Esophagus squamous epithelium (tissue), 5 donors: ENCODE measurements around the gene ATL1. TPM values are rescaled to one million over a fixed set of nuclear protein-coding genes. Genes with fewer than 3 reads are reported as not detected.

Experiments
- DNase-seq: peaks from one replicate; lab custom pipeline; 2025; lab: John Stamatoyannopoulos, UW
- H3K27ac ChIP-seq, 4 donors: fragments of 200-600 bp; sonication (generic); one replicate each; pipeline ENCODE4 v1.5.1; 2016 to 2019; ENCODE audit warnings: mild to moderate bottlenecking in 1 of 4
- H3K27me3 ChIP-seq, 4 donors: fragments of 200-600 bp; sonication (generic); 1 replicate in 3 of 4; 2 replicates in 1 of 4; pipeline versions ENCODE4 v1.5.1 to v1.6.0; 2017 to 2021; ENCODE audit warnings: antibody characterized with exemption in 1 of 4
- H3K36me3 ChIP-seq, 3 donors: fragments of 200-600 bp; sonication (generic); one replicate each; pipeline ENCODE4 v1.5.1; 2016 to 2019
- H3K4me1 ChIP-seq, 3 donors: fragments of 200-600 bp; sonication (generic); one replicate each; pipeline ENCODE4 v1.5.1; 2017 to 2019
- H3K4me3 ChIP-seq, 4 donors: fragments of 200-600 bp; sonication (generic); 1 replicate in 3 of 4; 2 replicates in 1 of 4; pipeline ENCODE4 v1.5.1; 2016 to 2019; ENCODE audit warnings: mild to moderate bottlenecking in 2 of 4, moderate library complexity in 1 of 4
- H3K9me3 ChIP-seq, 3 donors: fragments of 200-600 bp; sonication (generic); one replicate each; pipeline ENCODE4 v1.5.1; 2016 to 2019
- CTCF ChIP-seq, 6 experiments: fragments of 450-650 bp in 4 of 6; fragments of 200-600 bp in 2 of 6; sonication (generic) in 2 of 6; IDR thresholded peaks; one replicate each; pipeline ENCODE4 v1.5.1; 2016 to 2019; ENCODE audit warnings: antibody characterized with exemption in 6 of 6, mild to moderate bottlenecking in 4 of 6, moderate library complexity in 4 of 6
- POLR2A ChIP-seq, 4 donors: fragments of 450-650 bp; IDR thresholded peaks; one replicate each; pipeline ENCODE4 v1.6.1; 2017; ENCODE audit warnings: antibody characterized with exemption in 4 of 4, mild to moderate bottlenecking in 4 of 4, moderate library complexity in 3 of 4
- WGBS, 2 donors: methylation state at CpG; one replicate each; pipeline ENCODE4 v1.1.5; 2018; 5-methylcytosine and 5-hydroxymethylcytosine counted together
- intact Hi-C: fragments of 100-400 bp; cut with DNase I; formaldehyde crosslinking; loops from one replicate; pipeline ENCODE4 v1.15.0; 2022
- total RNA-seq, 4 donors: library from RNA; depleted of rRNA; stranded (reverse); fragments of >200 nt; gene quantifications; one replicate each; pipeline ENCODE4 v1.1.0, GENCODE V29; 2016
- donor health status: DM: yes; HTN: yes; CAD: no.

Gene ATL1
- total RNA-seq, 4 donors from 2014 or later: 3.3 to 7.3 (median 6.0) TPM

- Histone ChIP-seq H3K4me3 (no peak overlapping the region), H3K4me1 (peaks cover 0 to 21% (median 0%) of the 10 kb centered on the region in 3 donors), H3K9me3 (no peaks in the 10 kb centered on the region), H3K27ac (no peak overlapping the region), H3K36me3 (no peaks in the 10 kb centered on the region), H3K27me3 (no peaks in the 10 kb centered on the region)
- WGBS, 2 donors: 3 to 8% methylated on average over 2 of the region's 2 CpGs
- DNase-seq: no peak
- intact Hi-C loops: loop anchor here (5.0 kb wide), 1 partner anchor 229 kb away; no protein-coding TSS in a partner anchor
- TF ChIP-seq POLR2A (IDR thresholded peaks at IDR 0.05) (no peak), CTCF (IDR thresholded peaks at IDR 0.05) (peak; percentile 30 to 67 (median 50))
These were observed 17.0 kb upstream of the ATL1 start for GRCh38 chr14:50542941-50543418.

GRCh38 chr14:50544911-50545310, 15.0 kb upstream of the ATL1 start:
- 60 to 76% methylated on average over 3 of the region's 3 CpGs for WGBS, 2 donors
- no peak overlapping the region for H3K4me3 ChIP-seq
- no peak for DNase-seq
- H3K4me1 ChIP-seq: peaks cover 0 to 21% (median 0%) of the 10 kb centered on the region in 3 donors
- no peaks in the 10 kb centered on the region for H3K36me3 ChIP-seq
- H3K27me3 ChIP-seq: no peaks in the 10 kb centered on the region
- no peaks in the 10 kb centered on the region for H3K9me3 ChIP-seq
- TF ChIP-seq POLR2A (IDR thresholded peaks at IDR 0.05) (no peak), CTCF (IDR thresholded peaks at IDR 0.05) (no peak)
- intact Hi-C loops: loop anchor here (5.0 kb wide), 1 partner anchor 227 kb away; no protein-coding TSS in a partner anchor
- H3K27ac ChIP-seq: no peak overlapping the region

GRCh38 chr14:50545618-50546017, 14.3 kb upstream of the ATL1 start:
- WGBS, 2 donors: 28 to 48% methylated on average over 3 of the region's 3 CpGs
- intact Hi-C loops: no loop called here

GRCh38 chr14:50550294-50550693, 9.7 kb upstream of the ATL1 start:
- intact Hi-C loops: no loop called here
- WGBS, 2 donors: 100% methylated on average over 1 of the region's 1 CpG

More at GRCh38 chr14:50545618-50546017, 14.3 kb upstream of the ATL1 start:
- no peak for DNase-seq
- Histone ChIP-seq H3K36me3 (no peaks in the 10 kb centered on the region), H3K9me3 (no peaks in the 10 kb centered on the region), H3K27ac (no peak overlapping the region), H3K4me3 (no peak overlapping the region), H3K27me3 (no peaks in the 10 kb centered on the region), H3K4me1 (peaks cover 0 to 21% (median 0%) of the 10 kb centered on the region in 3 donors)
- TF ChIP-seq CTCF (IDR thresholded peaks at IDR 0.05) (no peak), POLR2A (IDR thresholded peaks at IDR 0.05) (no peak)

More at GRCh38 chr14:50550294-50550693, 9.7 kb upstream of the ATL1 start:
- Histone ChIP-seq H3K4me3 (no peak overlapping the region), H3K4me1 (peaks cover 0 to 8% (median 0%) of the 10 kb centered on the region in 3 donors), H3K9me3 (no peaks in the 10 kb centered on the region), H3K27ac (no peak overlapping the region), H3K27me3 (no peaks in the 10 kb centered on the region), H3K36me3 (no peaks in the 10 kb centered on the region)
- TF ChIP-seq POLR2A (IDR thresholded peaks at IDR 0.05) (no peak), CTCF (IDR thresholded peaks at IDR 0.05) (no peak)
- no peak for DNase-seq
